GM18526 (cell line): ENCODE results near the gene SGCD.

Experiments used
- POLR2A ChIP-seq: IDR thresholded peaks from 3 replicates; pipeline ENCODE4 v1.6.1; 2011; ENCODE audit not compliant: insufficient read length; ENCODE audit errors: extremely low read depth

SGCD gene

GRCh38 chr5:156570615-156571014 lies 243.7 kb downstream of the SGCD start:
- no peak for TF ChIP-seq POLR2A

- TF ChIP-seq POLR2A = no peak
Measured at GRCh38 chr5:156581725-156582124, 254.8 kb downstream of the SGCD start.

- no peak for TF ChIP-seq POLR2A
Measured at GRCh38 chr5:156582193-156582598, 255.2 kb downstream of the SGCD start.

- TF ChIP-seq POLR2A = no peak
Measured at GRCh38 chr5:156584871-156585270, 257.9 kb downstream of the SGCD start.

- no peak for TF ChIP-seq POLR2A
Measured at GRCh38 chr5:156585999-156586398, 259.0 kb downstream of the SGCD start.

GRCh38 chr5:156587012-156587411 lies 260.0 kb downstream of the SGCD start:
- TF ChIP-seq POLR2A = no peak

- no peak for TF ChIP-seq POLR2A
Measured at GRCh38 chr5:156588306-156588705, 261.3 kb downstream of the SGCD start.

- TF ChIP-seq POLR2A = no peak
Measured at GRCh38 chr5:156589104-156589945, 262.4 kb downstream of the SGCD start.

- no peak for TF ChIP-seq POLR2A
Measured at GRCh38 chr5:156589946-156590216, 262.9 kb downstream of the SGCD start.

GRCh38 chr5:156590978-156591377 lies 264.0 kb downstream of the SGCD start:
- TF ChIP-seq POLR2A = no peak

GRCh38 chr5:156591631-156592030 lies 264.7 kb downstream of the SGCD start:
- no peak for TF ChIP-seq POLR2A

- no peak for TF ChIP-seq POLR2A
Measured at GRCh38 chr5:156593546-156593945, 266.6 kb downstream of the SGCD start.

- TF ChIP-seq POLR2A = no peak
Measured at GRCh38 chr5:156594406-156594805, 267.4 kb downstream of the SGCD start.

GRCh38 chr5:156595132-156595787 lies 268.3 kb downstream of the SGCD start:
- no peak for TF ChIP-seq POLR2A

- TF ChIP-seq POLR2A = no peak
Measured at GRCh38 chr5:156597276-156597675, 270.3 kb downstream of the SGCD start.

- no peak for TF ChIP-seq POLR2A
Measured at GRCh38 chr5:156598964-156599363, 272.0 kb downstream of the SGCD start.

GRCh38 chr5:156615901-156616300 lies 288.9 kb downstream of the SGCD start:
- TF ChIP-seq POLR2A = no peak
